ENCODE results near the gene VPS41.

DNA sequence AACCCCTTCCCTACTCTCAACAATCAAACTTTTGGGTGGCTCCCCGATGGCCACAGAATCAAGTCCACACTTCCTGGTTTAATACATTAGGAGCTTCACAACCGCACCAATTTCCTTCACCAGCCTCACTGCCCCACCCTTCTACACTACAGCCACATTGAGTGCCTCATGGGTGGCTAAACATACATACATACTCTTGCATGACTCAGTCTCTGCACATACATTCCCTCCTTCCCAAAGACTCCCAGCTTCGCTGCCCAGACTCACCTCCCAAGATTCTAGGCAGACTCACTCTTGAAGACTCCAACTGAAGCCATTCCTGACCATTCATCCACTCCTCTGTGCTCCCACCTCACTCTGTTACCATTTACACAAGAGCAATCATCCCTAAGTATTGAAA lies 15.9 kb downstream of the VPS41 start:
- TF ChIP-seq, protein P1, sequence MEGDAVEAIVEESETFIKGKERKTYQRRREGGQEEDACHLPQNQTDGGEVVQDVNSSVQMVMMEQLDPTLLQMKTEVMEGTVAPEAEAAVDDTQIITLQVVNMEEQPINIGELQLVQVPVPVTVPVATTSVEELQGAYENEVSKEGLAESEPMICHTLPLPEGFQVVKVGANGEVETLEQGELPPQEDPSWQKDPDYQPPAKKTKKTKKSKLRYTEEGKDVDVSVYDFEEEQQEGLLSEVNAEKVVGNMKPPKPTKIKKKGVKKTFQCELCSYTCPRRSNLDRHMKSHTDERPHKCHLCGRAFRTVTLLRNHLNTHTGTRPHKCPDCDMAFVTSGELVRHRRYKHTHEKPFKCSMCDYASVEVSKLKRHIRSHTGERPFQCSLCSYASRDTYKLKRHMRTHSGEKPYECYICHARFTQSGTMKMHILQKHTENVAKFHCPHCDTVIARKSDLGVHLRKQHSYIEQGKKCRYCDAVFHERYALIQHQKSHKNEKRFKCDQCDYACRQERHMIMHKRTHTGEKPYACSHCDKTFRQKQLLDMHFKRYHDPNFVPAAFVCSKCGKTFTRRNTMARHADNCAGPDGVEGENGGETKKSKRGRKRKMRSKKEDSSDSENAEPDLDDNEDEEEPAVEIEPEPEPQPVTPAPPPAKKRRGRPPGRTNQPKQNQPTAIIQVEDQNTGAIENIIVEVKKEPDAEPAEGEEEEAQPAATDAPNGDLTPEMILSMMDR (conservative IDR thresholded peaks at IDR 0.05), result no peak
- TF ChIP-seq ZFX (IDR thresholded peaks at IDR 0.05), result no peak
